K562 (cell line): Measurements from ENCODE around the gene PEDS1. TPM values are rescaled to one million over a fixed set of nuclear protein-coding genes. Genes with fewer than 3 reads are reported as not detected.

Source experiments
- CBX3 ChIP-seq, 2 experiments: IDR thresholded peaks; 1 replicate in 1 of 2; 2 replicates in 1 of 2; pipeline ENCODE4 v1.6.1; 2012; ENCODE audit warnings: inconsistent platforms in 2 of 2, low read length in 2 of 2, borderline replicate concordance in 1 of 2, control low read depth in 1 of 2
- E2F3 ChIP-seq: fragments of 250-450 bp; sonication (Bioruptor Pico); IDR thresholded peaks from 2 replicates; pipeline ENCODE4 v1.4.0; 2020; ENCODE audit warnings: mild to moderate bottlenecking
- EP400 ChIP-seq: fragments of 450-650 bp; IDR thresholded peaks from 2 replicates; pipeline ENCODE4 v1.6.1; 2017; ENCODE audit warnings: antibody characterized with exemption, mild to moderate bottlenecking, moderate library complexity
- HDAC8 ChIP-seq: fragments of 450-650 bp; IDR thresholded peaks from 2 replicates; pipeline ENCODE4 v1.6.1; 2016; ENCODE audit warnings: mild to moderate bottlenecking, missing genetic modification characterization, moderate library complexity, missing compliant biosample characterization
- MCM7 ChIP-seq, 2 experiments: fragments of 450-650 bp; IDR thresholded peaks; 2 replicates each; pipeline ENCODE4 v1.6.1; 2016 to 2018
- POLR2AphosphoS2 ChIP-seq: IDR thresholded peaks from 2 replicates; pipeline ENCODE4 v1.6.1; 2012; ENCODE audit warnings: low read length, improper control_type of control experiment
- RAD51 ChIP-seq: fragments of 450-650 bp; IDR thresholded peaks from 2 replicates; pipeline ENCODE4 v1.7.1; 2016; ENCODE audit warnings: low read depth, mild to moderate bottlenecking, borderline replicate concordance
- ZNF696 ChIP-seq: fragments of 250-450 bp; sonication (Bioruptor Pico); conservative IDR thresholded peaks from 2 replicates; pipeline ENCODE4 v1.4.0; 2020; ENCODE audit warnings: mild to moderate bottlenecking, moderate library complexity
- polyA plus RNA-seq, 8 experiments: library from polyadenylated mRNA; depleted of rRNA in 4 of 8; stranded (reverse) in 5 of 8; unstranded in 3 of 8; fragments of >200 nt; fragmentation: Nextera tagmentation in 2 of 8; fragmentation: Illumina TruSeq in 1 of 8; extraction: Ambion mirVana in 2 of 8; extraction: Trizol in 1 of 8; gene quantifications; 2 replicates each; pipeline versions ENCODE4 v1.2.1 to v1.2.3, GENCODE V29; 2011 to 2014; ENCODE audit warnings: inconsistent platforms in 1 of 8, missing spikeins in 1 of 8
- total RNA-seq, 7 experiments: library from RNA; depleted of rRNA in 6 of 7; stranded (reverse); fragments of >200 nt in 6 of 7; fragmentation: Illumina TruSeq in 2 of 7; extraction: Trizol in 2 of 7; gene quantifications; 2 replicates each; pipeline versions ENCODE4 v1.2.1 to v1.2.3, GENCODE V29; 2011 to 2021; ENCODE audit warnings: low replicate concordance in 1 of 7
- TF ChIP-seq, protein P1 (sequence below): IDR thresholded peaks from 2 replicates; pipeline ENCODE4 v1.6.1; 2014; ENCODE audit warnings: antibody characterized with exemption
- TF ChIP-seq, protein P2 (sequence below): fragments of 250-450 bp; sonication (Bioruptor Pico); IDR thresholded peaks from 2 replicates; pipeline ENCODE4 v1.4.0; 2020
- TF ChIP-seq, protein P3 (sequence below): fragments of 200-800 bp; sonication (Bioruptor generic); IDR thresholded peaks from 2 replicates; pipeline ENCODE4 v1.6.1; 2016; ENCODE audit warnings: missing genetic modification characterization, missing compliant biosample characterization
- TF ChIP-seq, protein P4 (sequence below): fragments of 450-650 bp; formaldehyde crosslinking; IDR thresholded peaks from 2 replicates; pipeline ENCODE4 v1.4.0; 2022; ENCODE audit warnings: missing genetic modification characterization
- TF ChIP-seq, protein P5 (sequence below): fragments of 250-450 bp; sonication (Bioruptor Pico); IDR thresholded peaks from 2 replicates; pipeline ENCODE4 v1.9.0; 2021; ENCODE audit warnings: mild to moderate bottlenecking

The PEDS1 gene
- total and polyA plus RNA-seq, 9 of the 15 experiments (the other 6 are each of a cell fraction or from before 2014, with no cell fraction given), result 2.9 to 38.5 (median 24.2) TPM

DNA sequence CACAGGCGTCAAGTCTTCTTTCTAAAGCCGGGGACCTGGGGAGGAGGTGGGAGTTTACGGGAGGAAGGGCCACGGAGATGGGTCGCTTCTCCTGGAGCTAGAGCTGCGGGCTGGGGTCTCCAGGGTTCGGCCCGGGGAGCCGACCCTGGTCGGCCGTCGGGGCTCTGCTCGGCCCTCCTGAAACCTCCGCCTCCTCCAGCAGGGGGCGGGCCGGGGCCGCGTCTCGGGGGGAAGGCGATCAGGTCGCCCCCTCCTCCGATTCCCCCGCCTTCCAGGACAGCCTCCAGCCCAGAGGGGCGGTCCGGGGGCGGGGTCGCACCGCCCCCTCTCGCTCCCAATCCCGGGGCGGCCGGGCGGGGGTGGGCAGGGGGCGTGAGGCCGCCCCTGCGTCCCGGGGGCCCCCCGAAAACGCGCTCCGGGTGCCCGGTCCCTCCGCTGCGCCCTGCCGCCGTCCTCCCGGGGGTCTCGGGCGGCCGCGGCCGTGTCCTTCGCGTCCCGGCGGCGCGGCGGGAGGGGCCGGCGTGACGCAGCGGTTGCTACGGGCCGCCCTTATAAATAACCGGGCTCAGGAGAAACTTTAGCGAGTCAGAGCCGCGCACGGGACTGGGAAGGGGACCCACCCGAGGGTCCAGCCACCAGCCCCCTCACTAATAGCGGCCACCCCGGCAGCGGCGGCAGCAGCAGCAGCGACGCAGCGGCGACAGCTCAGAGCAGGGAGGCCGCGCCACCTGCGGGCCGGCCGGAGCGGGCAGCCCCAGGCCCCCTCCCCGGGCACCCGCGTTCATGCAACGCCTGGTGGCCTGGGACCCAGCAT is 36.9 kb upstream of the PEDS1 start, which contains the start of gene CEBPB (continued):
- TF ChIP-seq, protein P1, sequence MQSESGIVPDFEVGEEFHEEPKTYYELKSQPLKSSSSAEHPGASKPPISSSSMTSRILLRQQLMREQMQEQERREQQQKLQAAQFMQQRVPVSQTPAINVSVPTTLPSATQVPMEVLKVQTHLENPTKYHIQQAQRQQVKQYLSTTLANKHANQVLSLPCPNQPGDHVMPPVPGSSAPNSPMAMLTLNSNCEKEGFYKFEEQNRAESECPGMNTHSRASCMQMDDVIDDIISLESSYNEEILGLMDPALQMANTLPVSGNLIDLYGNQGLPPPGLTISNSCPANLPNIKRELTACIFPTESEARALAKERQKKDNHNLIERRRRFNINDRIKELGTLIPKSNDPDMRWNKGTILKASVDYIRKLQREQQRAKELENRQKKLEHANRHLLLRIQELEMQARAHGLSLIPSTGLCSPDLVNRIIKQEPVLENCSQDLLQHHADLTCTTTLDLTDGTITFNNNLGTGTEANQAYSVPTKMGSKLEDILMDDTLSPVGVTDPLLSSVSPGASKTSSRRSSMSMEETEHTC, result peak; percentile 54
- TF ChIP-seq E2F3 (0 out of 2 replicates have a peak, but pooled peaks have one; percentile 53), HDAC8 (no peak), RAD51 (no peak), CBX3 (IDR thresholded peaks at IDR 0.05; ENCODE audit: borderline replicate concordance in 1 of 2, low read length in 2 of 2) (no peak), MCM7 (IDR thresholded peaks at IDR 0.05) (no peak), POLR2AphosphoS2 (peak; percentile 90), EP400 (peak; percentile 48; the same call in 1 of the 2 replicates), ZNF696 (CRISPR knock-in tag) (no peak)
- TF ChIP-seq, protein P2, sequence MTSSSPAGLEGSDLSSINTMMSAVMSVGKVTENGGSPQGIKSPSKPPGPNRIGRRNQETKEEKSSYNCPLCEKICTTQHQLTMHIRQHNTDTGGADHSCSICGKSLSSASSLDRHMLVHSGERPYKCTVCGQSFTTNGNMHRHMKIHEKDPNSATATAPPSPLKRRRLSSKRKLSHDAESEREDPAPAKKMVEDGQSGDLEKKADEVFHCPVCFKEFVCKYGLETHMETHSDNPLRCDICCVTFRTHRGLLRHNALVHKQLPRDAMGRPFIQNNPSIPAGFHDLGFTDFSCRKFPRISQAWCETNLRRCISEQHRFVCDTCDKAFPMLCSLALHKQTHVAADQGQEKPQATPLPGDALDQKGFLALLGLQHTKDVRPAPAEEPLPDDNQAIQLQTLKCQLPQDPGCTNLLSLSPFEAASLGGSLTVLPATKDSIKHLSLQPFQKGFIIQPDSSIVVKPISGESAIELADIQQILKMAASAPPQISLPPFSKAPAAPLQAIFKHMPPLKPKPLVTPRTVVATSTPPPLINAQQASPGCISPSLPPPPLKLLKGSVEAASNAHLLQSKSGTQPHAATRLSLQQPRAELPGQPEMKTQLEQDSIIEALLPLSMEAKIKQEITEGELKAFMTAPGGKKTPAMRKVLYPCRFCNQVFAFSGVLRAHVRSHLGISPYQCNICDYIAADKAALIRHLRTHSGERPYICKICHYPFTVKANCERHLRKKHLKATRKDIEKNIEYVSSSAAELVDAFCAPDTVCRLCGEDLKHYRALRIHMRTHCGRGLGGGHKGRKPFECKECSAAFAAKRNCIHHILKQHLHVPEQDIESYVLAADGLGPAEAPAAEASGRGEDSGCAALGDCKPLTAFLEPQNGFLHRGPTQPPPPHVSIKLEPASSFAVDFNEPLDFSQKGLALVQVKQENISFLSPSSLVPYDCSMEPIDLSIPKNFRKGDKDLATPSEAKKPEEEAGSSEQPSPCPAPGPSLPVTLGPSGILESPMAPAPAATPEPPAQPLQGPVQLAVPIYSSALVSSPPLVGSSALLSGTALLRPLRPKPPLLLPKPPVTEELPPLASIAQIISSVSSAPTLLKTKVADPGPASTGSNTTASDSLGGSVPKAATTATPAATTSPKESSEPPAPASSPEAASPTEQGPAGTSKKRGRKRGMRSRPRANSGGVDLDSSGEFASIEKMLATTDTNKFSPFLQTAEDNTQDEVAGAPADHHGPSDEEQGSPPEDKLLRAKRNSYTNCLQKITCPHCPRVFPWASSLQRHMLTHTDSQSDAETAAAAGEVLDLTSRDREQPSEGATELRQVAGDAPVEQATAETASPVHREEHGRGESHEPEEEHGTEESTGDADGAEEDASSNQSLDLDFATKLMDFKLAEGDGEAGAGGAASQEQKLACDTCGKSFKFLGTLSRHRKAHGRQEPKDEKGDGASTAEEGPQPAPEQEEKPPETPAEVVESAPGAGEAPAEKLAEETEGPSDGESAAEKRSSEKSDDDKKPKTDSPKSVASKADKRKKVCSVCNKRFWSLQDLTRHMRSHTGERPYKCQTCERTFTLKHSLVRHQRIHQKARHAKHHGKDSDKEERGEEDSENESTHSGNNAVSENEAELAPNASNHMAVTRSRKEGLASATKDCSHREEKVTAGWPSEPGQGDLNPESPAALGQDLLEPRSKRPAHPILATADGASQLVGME (CRISPR knock-in tag), result peak; percentile 79; the same call in 1 of the 2 replicates
- TF ChIP-seq, protein P3, sequence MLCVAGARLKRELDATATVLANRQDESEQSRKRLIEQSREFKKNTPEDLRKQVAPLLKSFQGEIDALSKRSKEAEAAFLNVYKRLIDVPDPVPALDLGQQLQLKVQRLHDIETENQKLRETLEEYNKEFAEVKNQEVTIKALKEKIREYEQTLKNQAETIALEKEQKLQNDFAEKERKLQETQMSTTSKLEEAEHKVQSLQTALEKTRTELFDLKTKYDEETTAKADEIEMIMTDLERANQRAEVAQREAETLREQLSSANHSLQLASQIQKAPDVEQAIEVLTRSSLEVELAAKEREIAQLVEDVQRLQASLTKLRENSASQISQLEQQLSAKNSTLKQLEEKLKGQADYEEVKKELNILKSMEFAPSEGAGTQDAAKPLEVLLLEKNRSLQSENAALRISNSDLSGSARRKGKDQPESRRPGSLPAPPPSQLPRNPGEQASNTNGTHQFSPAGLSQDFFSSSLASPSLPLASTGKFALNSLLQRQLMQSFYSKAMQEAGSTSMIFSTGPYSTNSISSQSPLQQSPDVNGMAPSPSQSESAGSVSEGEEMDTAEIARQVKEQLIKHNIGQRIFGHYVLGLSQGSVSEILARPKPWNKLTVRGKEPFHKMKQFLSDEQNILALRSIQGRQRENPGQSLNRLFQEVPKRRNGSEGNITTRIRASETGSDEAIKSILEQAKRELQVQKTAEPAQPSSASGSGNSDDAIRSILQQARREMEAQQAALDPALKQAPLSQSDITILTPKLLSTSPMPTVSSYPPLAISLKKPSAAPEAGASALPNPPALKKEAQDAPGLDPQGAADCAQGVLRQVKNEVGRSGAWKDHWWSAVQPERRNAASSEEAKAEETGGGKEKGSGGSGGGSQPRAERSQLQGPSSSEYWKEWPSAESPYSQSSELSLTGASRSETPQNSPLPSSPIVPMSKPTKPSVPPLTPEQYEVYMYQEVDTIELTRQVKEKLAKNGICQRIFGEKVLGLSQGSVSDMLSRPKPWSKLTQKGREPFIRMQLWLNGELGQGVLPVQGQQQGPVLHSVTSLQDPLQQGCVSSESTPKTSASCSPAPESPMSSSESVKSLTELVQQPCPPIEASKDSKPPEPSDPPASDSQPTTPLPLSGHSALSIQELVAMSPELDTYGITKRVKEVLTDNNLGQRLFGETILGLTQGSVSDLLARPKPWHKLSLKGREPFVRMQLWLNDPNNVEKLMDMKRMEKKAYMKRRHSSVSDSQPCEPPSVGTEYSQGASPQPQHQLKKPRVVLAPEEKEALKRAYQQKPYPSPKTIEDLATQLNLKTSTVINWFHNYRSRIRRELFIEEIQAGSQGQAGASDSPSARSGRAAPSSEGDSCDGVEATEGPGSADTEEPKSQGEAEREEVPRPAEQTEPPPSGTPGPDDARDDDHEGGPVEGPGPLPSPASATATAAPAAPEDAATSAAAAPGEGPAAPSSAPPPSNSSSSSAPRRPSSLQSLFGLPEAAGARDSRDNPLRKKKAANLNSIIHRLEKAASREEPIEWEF (CRISPR knock-in tag), result no peak
- TF ChIP-seq, protein P4, sequence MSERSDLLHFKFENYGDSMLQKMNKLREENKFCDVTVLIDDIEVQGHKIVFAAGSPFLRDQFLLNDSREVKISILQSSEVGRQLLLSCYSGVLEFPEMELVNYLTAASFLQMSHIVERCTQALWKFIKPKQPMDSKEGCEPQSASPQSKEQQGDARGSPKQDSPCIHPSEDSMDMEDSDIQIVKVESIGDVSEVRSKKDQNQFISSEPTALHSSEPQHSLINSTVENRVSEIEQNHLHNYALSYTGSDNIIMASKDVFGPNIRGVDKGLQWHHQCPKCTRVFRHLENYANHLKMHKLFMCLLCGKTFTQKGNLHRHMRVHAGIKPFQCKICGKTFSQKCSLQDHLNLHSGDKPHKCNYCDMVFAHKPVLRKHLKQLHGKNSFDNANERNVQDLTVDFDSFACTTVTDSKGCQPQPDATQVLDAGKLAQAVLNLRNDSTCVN, result no peak
- TF ChIP-seq, protein P5, sequence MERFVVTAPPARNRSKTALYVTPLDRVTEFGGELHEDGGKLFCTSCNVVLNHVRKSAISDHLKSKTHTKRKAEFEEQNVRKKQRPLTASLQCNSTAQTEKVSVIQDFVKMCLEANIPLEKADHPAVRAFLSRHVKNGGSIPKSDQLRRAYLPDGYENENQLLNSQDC (CRISPR knock-in tag), result no peak
